Epithelial cell of esophagus (primary cell): ENCODE results near the gene KCNK3.

Experiments
- DNase-seq: peaks from one replicate; pipeline ENCODE4 v3.0.0; 2010; ENCODE audit warnings: low read depth
- H3K4me3 ChIP-seq: 2 replicates; pipeline ENCODE4 v1.5.1; 2011; ENCODE audit warnings: mild to moderate bottlenecking, low read length, control low read depth
- CTCF ChIP-seq: IDR thresholded peaks from 2 replicates; pipeline ENCODE4 v1.5.1; 2011; ENCODE audit warnings: low read depth, mild to moderate bottlenecking, low read length, control low read depth, inconsistent platforms; ENCODE audit not compliant: insufficient read depth; ENCODE audit errors: missing control alignments

KCNK3 gene

GRCh38 chr2:26730549-26731344 lies 38.2 kb downstream of the KCNK3 start:
- no peak for TF ChIP-seq CTCF
- H3K4me3 ChIP-seq: no peak overlapping the region
- no peak for DNase-seq

DNA sequence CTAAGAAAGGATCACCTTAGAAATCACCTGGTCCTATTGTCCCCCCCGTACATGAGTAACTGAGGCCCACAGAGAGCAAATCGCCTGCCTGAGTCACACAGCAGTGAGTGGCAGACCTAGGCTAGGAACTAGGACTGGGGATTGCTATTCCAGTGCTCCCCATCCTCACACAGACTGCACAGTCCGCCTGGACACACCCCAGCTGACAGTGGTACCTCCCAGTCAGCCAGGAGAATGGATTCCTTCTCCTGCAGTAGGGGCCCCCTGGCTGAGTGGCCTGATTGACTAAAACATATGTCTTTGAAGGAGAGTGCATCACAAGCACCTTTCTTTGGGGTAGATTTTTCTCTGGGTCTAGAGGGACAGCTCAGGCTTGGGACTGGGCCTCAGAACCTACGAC lies 39.2 kb downstream of the KCNK3 start:
- H3K4me3 ChIP-seq: no peak overlapping the region
- no peak for TF ChIP-seq CTCF
- no peak for DNase-seq

GRCh38 chr2:26732446-26732845 lies 39.9 kb downstream of the KCNK3 start:
- TF ChIP-seq CTCF: no peak
- DNase-seq: no peak
- no peak overlapping the region for H3K4me3 ChIP-seq

GRCh38 chr2:26733413-26733812 lies 40.9 kb downstream of the KCNK3 start:
- DNase-seq: no peak
- H3K4me3 ChIP-seq: no peak overlapping the region
- TF ChIP-seq CTCF: no peak

DNA sequence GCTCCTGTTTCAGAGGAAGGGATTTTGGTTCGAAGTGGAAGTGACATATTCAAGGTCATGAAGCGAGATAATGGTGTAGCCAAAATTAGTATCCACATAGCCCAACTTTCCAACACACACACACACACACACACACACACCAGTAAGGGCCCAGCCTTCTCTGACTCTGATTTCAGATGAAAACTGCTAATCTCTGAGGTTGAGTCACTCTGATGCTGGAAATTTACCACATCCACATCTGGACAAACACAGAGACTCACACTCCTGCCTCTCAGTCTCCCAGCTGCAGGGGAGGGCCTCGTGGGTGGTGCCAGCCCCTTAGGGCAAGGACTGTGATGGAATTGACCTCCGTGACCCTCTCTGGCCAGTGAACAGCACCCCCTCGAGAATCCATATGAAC lies 42.6 kb downstream of the KCNK3 start:
- peak; percentile 48 for DNase-seq
- no peak overlapping the region for H3K4me3 ChIP-seq
- TF ChIP-seq CTCF: no peak

DNA sequence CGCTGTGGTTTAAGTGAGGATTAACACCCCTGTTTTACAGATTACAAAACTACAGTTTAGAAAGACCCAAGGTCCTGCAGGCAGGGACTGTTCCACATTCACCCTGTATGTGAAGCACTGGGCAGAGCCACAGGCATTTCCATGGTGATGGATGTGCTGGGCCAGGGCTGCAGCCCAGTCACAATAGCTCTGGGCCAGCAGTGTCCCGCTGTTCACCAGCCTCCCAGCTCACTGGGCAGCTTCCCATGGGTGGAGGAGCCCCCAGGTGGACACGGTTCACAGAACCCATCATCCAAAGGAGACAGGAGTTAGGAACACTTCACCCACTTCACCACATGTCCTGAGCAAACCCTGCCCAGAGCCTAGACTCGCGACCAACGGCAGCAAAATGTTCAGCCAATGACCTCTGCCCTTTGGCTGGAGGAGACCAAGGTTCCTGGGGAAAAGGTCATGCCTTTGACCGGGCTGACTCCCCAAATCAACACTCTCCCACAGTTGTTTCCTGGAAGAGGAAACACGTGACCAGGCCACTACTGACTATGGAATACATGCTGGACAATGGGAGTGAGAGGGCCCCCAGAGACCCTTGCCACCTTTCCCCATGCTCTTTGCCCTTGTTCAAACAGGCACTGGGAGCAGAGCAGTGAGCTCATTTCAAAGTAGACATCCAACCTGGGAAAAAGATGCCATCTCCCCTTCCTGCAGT lies 43.5 kb downstream of the KCNK3 start:
- no peak for DNase-seq
- no peak overlapping the region for H3K4me3 ChIP-seq
- TF ChIP-seq CTCF: no peak

DNA sequence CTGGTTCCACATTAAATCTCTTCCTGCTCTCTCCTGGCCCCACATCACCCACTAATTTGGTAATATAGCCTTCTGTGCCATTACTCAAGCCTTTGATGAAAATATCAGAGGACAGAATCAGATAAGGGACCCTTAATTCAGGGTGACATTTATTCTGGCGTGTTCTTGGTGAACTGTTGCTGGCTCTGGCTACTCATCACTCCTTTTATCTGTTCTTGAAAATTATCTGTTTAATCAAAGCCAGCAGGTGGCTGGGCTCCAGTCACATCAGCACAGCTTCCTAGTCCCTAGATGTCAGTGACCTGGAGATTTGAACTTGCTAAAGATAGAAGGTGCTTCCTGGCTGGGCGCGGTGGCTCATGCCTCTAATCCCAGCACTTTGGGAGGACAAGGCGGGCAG lies 44.7 kb downstream of the KCNK3 start:
- no peak for TF ChIP-seq CTCF

More for the DNA sequence above, 44.7 kb downstream of the KCNK3 start:
- DNase-seq: no peak
- no peak overlapping the region for H3K4me3 ChIP-seq
